ENCODE data around the gene PPOX.

Gene PPOX

DNA sequence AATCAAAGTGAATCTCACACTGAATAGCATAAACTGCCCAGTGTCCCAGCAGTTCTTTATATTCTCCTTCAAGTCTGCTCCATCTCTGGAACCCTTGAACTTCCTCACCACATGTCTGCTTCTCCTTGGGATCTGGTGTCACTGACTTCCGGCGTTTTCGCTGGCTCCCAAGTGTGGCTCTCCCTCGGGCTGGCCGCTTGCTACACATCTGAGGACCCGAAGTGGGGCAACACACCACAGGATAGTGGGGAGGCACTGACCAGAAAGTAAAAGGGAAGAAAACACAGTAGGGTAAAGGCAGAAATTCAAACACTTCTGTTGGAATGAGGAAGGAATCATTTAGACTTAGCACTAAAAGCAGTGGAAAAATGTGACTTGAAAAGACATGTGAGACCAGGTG lies 43.3 kb upstream of the PPOX start:
- Histone ChIP-seq H3K4me1 (ENCODE audit: control extremely low read depth in 1 of 4, control insufficient read depth in 4 of 4, insufficient read depth in 4 of 4, low read length in 3 of 4) (peaks cover 22 to 41% (median 32%) of the 10 kb centered on the region in 4 experiments), H3K36me3 (ENCODE audit: control insufficient read depth in 4 of 4, insufficient read depth in 4 of 4, low read length in 3 of 4) (peaks cover 12 to 71% (median 48%) of the 10 kb centered on the region in 4 experiments), H3K9me3 (ENCODE audit: control extremely low read depth in 1 of 5, control insufficient read depth in 4 of 5, insufficient read depth in 2 of 5, low read depth in 1 of 5, low read length in 4 of 5) (no peaks in the 10 kb centered on the region), H3K4me3 (ENCODE audit: control insufficient read depth in 1 of 7, extremely low read depth in 1 of 7, insufficient read depth in 4 of 7, low read depth in 2 of 7, low read length in 6 of 7) (no peak overlapping the region), H3K27ac (ENCODE audit: insufficient read depth in 1 of 2, low read depth in 1 of 2, low read length in 2 of 2, poor library complexity in 1 of 2, severe bottlenecking in 2 of 2) (no peak overlapping the region), H3K27me3 (replicated peaks in 2 of 5; ENCODE audit: control insufficient read depth in 4 of 5, insufficient read depth in 5 of 5, low read length in 4 of 5) (no peaks in the 10 kb centered on the region)
- WGBS (ENCODE audit: insufficient coverage), result 99% methylated on average over 6 of the region's 6 CpGs
- DNase-seq, result no peak
- CTCF ChIA-PET, result interaction anchor here (1.8 kb wide), 1 partner anchor 8 kb away, joined by 4 read pairs; no protein-coding TSS in a partner anchor
- POLR2A ChIA-PET, result no interaction called here

DNA sequence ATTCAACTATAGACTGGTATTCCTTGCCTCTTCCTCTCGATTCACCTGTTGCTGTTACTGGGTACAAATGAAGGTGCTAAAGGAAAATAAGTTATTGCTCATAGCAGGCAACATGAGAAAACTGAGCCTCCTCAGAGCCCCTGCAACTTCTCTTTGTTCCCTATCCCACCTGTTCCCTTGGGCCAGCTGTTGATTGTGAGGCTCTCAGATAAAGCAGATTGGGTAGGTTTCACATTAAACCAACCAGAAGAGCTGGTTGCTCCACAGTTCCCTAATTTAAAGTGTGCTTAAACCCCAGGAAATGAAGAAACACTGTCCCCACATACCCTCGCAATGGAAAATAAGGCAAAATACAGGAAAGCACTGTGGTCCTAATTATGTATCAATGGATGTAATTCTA lies 38.6 kb upstream of the PPOX start:
- WGBS (ENCODE audit: insufficient coverage), result no CpG with 5 or more reads among the region's 2 CpGs
- no peak for DNase-seq
- Histone ChIP-seq H3K27ac (ENCODE audit: insufficient read depth in 1 of 2, low read depth in 1 of 2, low read length in 2 of 2, poor library complexity in 1 of 2, severe bottlenecking in 2 of 2) (no peak overlapping the region), H3K9me3 (ENCODE audit: control extremely low read depth in 1 of 5, control insufficient read depth in 4 of 5, insufficient read depth in 2 of 5, low read depth in 1 of 5, low read length in 4 of 5) (no peaks in the 10 kb centered on the region), H3K36me3 (ENCODE audit: control insufficient read depth in 4 of 4, insufficient read depth in 4 of 4, low read length in 3 of 4) (peaks cover 8 to 64% (median 44%) of the 10 kb centered on the region in 4 experiments), H3K4me1 (ENCODE audit: control extremely low read depth in 1 of 4, control insufficient read depth in 4 of 4, insufficient read depth in 4 of 4, low read length in 3 of 4) (peaks cover 13 to 24% (median 18%) of the 10 kb centered on the region in 4 experiments), H3K27me3 (replicated peaks in 2 of 5; ENCODE audit: control insufficient read depth in 4 of 5, insufficient read depth in 5 of 5, low read length in 4 of 5) (no peaks in the 10 kb centered on the region), H3K4me3 (ENCODE audit: control insufficient read depth in 1 of 7, extremely low read depth in 1 of 7, insufficient read depth in 4 of 7, low read depth in 2 of 7, low read length in 6 of 7) (no peak overlapping the region)
- POLR2A ChIA-PET, result interaction anchor here (1.1 kb wide), 1 partner anchor 15 kb away, joined by 3 read pairs; no protein-coding TSS in a partner anchor
- CTCF ChIA-PET, result interaction anchor here (0.6 to 2.6 kb wide), 11 partner anchors 9 to 254 kb away, joined by 3 to 11 read pairs (median 4); partner anchors contain the start of genes KLHDC9, NECTIN4, NIT1 and PFDN2

GRCh38 chr1:161128591-161129420 lies 37.4 kb upstream of the PPOX start:
- Histone ChIP-seq H3K4me3 (ENCODE audit: control insufficient read depth in 1 of 7, extremely low read depth in 1 of 7, insufficient read depth in 4 of 7, low read depth in 2 of 7, low read length in 6 of 7) (no peak overlapping the region), H3K4me1 (ENCODE audit: control extremely low read depth in 1 of 4, control insufficient read depth in 4 of 4, insufficient read depth in 4 of 4, low read length in 3 of 4) (peaks cover 13 to 32% (median 23%) of the 10 kb centered on the region in 4 experiments), H3K27me3 (replicated peaks in 2 of 5; ENCODE audit: control insufficient read depth in 4 of 5, insufficient read depth in 5 of 5, low read length in 4 of 5) (no peaks in the 10 kb centered on the region), H3K36me3 (ENCODE audit: control insufficient read depth in 4 of 4, insufficient read depth in 4 of 4, low read length in 3 of 4) (peaks cover 7 to 54% (median 35%) of the 10 kb centered on the region in 4 experiments), H3K9me3 (ENCODE audit: control extremely low read depth in 1 of 5, control insufficient read depth in 4 of 5, insufficient read depth in 2 of 5, low read depth in 1 of 5, low read length in 4 of 5) (no peaks in the 10 kb centered on the region), H3K27ac (ENCODE audit: insufficient read depth in 1 of 2, low read depth in 1 of 2, low read length in 2 of 2, poor library complexity in 1 of 2, severe bottlenecking in 2 of 2) (no peak overlapping the region)
- POLR2A ChIA-PET, result interaction anchor here (1.1 kb wide), 1 partner anchor 14 kb away, joined by 3 read pairs; no protein-coding TSS in a partner anchor
- CTCF ChIA-PET, result interaction anchor here (1.0 to 2.6 kb wide), 8 partner anchors 9 to 39 kb away, joined by 4 to 11 read pairs (median 7); partner anchors contain the start of genes KLHDC9, NECTIN4, NIT1 and PFDN2
- 93% methylated on average over 4 of the region's 4 CpGs for WGBS (ENCODE audit: insufficient coverage)
- no peak for DNase-seq

GRCh38 chr1:161130266-161130665 lies 36.0 kb upstream of the PPOX start:
- no peak overlapping the region for H3K4me3 ChIP-seq (ENCODE audit: control insufficient read depth in 1 of 7, extremely low read depth in 1 of 7, insufficient read depth in 4 of 7, low read depth in 2 of 7, low read length in 6 of 7)
- H3K36me3 ChIP-seq (ENCODE audit: control insufficient read depth in 4 of 4, insufficient read depth in 4 of 4, low read length in 3 of 4), result peaks cover 7 to 40% (median 25%) of the 10 kb centered on the region in 4 experiments
- DNase-seq, result no peak
- ChIA-PET POLR2A (no interaction called here), CTCF (interaction anchor here (0.9 to 1.8 kb wide), 3 partner anchors 8 to 14 kb away, joined by 4 to 7 read pairs (median 4); partner anchors contain the start of genes NIT1 and PFDN2)
- peaks cover 13 to 33% (median 23%) of the 10 kb centered on the region in 4 experiments for H3K4me1 ChIP-seq (ENCODE audit: control extremely low read depth in 1 of 4, control insufficient read depth in 4 of 4, insufficient read depth in 4 of 4, low read length in 3 of 4)
- H3K27ac ChIP-seq (ENCODE audit: insufficient read depth in 1 of 2, low read depth in 1 of 2, low read length in 2 of 2, poor library complexity in 1 of 2, severe bottlenecking in 2 of 2), result no peak overlapping the region
- H3K27me3 ChIP-seq (replicated peaks in 2 of 5; ENCODE audit: control insufficient read depth in 4 of 5, insufficient read depth in 5 of 5, low read length in 4 of 5), result no peaks in the 10 kb centered on the region
- WGBS (ENCODE audit: insufficient coverage), result no CpG with 5 or more reads among the region's 1 CpG
- H3K9me3 ChIP-seq (ENCODE audit: control extremely low read depth in 1 of 5, control insufficient read depth in 4 of 5, insufficient read depth in 2 of 5, low read depth in 1 of 5, low read length in 4 of 5), result no peaks in the 10 kb centered on the region

- no peaks in the 10 kb centered on the region for H3K27me3 ChIP-seq (replicated peaks in 2 of 5; ENCODE audit: control insufficient read depth in 4 of 5, insufficient read depth in 5 of 5, low read length in 4 of 5)
- WGBS (ENCODE audit: insufficient coverage), result 8% methylated on average over 21 of the region's 22 CpGs
- H3K36me3 ChIP-seq (ENCODE audit: control insufficient read depth in 4 of 4, insufficient read depth in 4 of 4, low read length in 3 of 4), result peaks cover 8 to 30% (median 20%) of the 10 kb centered on the region in 4 experiments
- ChIA-PET POLR2A (interaction anchor here (0.9 to 1.4 kb wide), 4 partner anchors 10 to 34 kb away, joined by 3 to 7 read pairs (median 4); partner anchors contain the start of genes NIT1 and PFDN2), CTCF (interaction anchor here (1.0 to 11.2 kb wide), 9 partner anchors 9 to 135 kb away, joined by 3 to 118 read pairs (median 4); partner anchors contain the start of genes ARHGAP30, KLHDC9, NIT1 and PFDN2)
- DNase-seq, result peak in 2 of 3 donors; percentile 28 to 50
- H3K27ac ChIP-seq (ENCODE audit: insufficient read depth in 1 of 2, low read depth in 1 of 2, low read length in 2 of 2, poor library complexity in 1 of 2, severe bottlenecking in 2 of 2), result peak overlapping the region; percentile 67 to 92
- H3K4me3 ChIP-seq (ENCODE audit: control insufficient read depth in 1 of 7, extremely low read depth in 1 of 7, insufficient read depth in 4 of 7, low read depth in 2 of 7, low read length in 6 of 7), result peak overlapping the region; percentile 82 to 97 (median 95)
- no peaks in the 10 kb centered on the region for H3K9me3 ChIP-seq (ENCODE audit: control extremely low read depth in 1 of 5, control insufficient read depth in 4 of 5, insufficient read depth in 2 of 5, low read depth in 1 of 5, low read length in 4 of 5)
- H3K4me1 ChIP-seq (ENCODE audit: control extremely low read depth in 1 of 4, control insufficient read depth in 4 of 4, insufficient read depth in 4 of 4, low read length in 3 of 4), result peaks cover 13 to 33% (median 25%) of the 10 kb centered on the region in 4 experiments
These were observed 34.5 kb upstream of the PPOX start for GRCh38 chr1:161131523-161132409.

GRCh38 chr1:161132410-161133219 lies 33.6 kb upstream of the PPOX start, which contains the start of gene DEDD:
Gene DEDD, minus strand, starts transcription at chr1:161132667. Its CDS starts 8,205 bp downstream, at chr1:161124462.
- H3K4me1 ChIP-seq (ENCODE audit: control extremely low read depth in 1 of 4, control insufficient read depth in 4 of 4, insufficient read depth in 4 of 4, low read length in 3 of 4), result peaks cover 10 to 29% (median 21%) of the 10 kb centered on the region in 4 experiments
- H3K27ac ChIP-seq (ENCODE audit: insufficient read depth in 1 of 2, low read depth in 1 of 2, low read length in 2 of 2, poor library complexity in 1 of 2, severe bottlenecking in 2 of 2), result peak within 1 kb of the TSS; percentile 85 to 92
- POLR2A ChIA-PET, result interaction anchor here (0.9 to 1.4 kb wide), 4 partner anchors 9 to 33 kb away, joined by 3 to 7 read pairs (median 4); partner anchors contain the start of genes NIT1 and PFDN2
- H3K4me3 ChIP-seq (ENCODE audit: control insufficient read depth in 1 of 7, extremely low read depth in 1 of 7, insufficient read depth in 4 of 7, low read depth in 2 of 7, low read length in 6 of 7), result peak within 1 kb of the TSS; percentile 82 to 97 (median 95)
- peaks cover 5 to 25% (median 16%) of the 10 kb centered on the region in 4 experiments for H3K36me3 ChIP-seq (ENCODE audit: control insufficient read depth in 4 of 4, insufficient read depth in 4 of 4, low read length in 3 of 4)
- peak; percentile 97 to 98 (median 97) for DNase-seq
- CTCF ChIA-PET, result interaction anchor here (0.7 to 11.2 kb wide), 10 partner anchors 8 to 135 kb away, joined by 3 to 118 read pairs (median 4); partner anchors contain the start of genes ARHGAP30, KLHDC9, NIT1 and PFDN2
- H3K9me3 ChIP-seq (ENCODE audit: control extremely low read depth in 1 of 5, control insufficient read depth in 4 of 5, insufficient read depth in 2 of 5, low read depth in 1 of 5, low read length in 4 of 5), result no peaks in the 10 kb centered on the region
- no peaks in the 10 kb centered on the region for H3K27me3 ChIP-seq (replicated peaks in 2 of 5; ENCODE audit: control insufficient read depth in 4 of 5, insufficient read depth in 5 of 5, low read length in 4 of 5)
- WGBS (ENCODE audit: insufficient coverage), result 0% methylated on average over 49 of the region's 68 CpGs

All from common myeloid progenitor, CD34-positive (primary cell).